ENCODE data around the gene ST3GAL4. TPM values are rescaled to one million over a fixed set of nuclear protein-coding genes. Genes with fewer than 3 reads are reported as not detected.

ST3GAL4 gene
- total and polyA plus RNA-seq, 10 of the 15 experiments (the other 5 are each of a cell fraction or from before 2014, with no cell fraction given) = 3.8 to 8.1 (median 6.5) TPM; not detected in 2

DNA sequence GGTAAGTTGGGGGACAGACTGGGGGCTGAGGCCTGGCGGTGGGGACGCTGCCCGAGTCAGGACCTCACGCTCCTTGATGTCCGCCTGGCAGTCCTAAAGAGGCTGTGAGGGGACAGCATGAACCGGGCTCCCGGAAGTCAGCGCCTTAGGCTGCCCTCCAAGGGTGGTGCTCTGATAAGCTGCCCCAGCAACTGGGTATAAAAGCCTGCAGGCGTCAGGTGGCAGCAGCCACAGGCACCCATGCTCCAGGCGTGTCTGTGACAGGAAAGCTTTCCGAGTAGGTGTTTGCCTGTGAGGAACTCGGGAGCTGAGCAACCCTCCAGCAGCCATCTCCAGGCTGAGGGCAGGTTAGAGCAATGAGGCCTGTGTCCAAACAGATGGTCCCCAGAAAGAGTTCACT lies 53.0 kb downstream of the ST3GAL4 start:
- DNase-seq (ENCODE audit: low read depth, low spot score) (no peak), ATAC-seq (no peak), FAIRE-seq (no peak)
- ChIA-PET POLR2A (no interaction called here), CTCF (no interaction called here), SMC1A (ENCODE audit: uncharacterized antibody, unreplicated experiment) (no interaction called here), RAD21 (ENCODE audit: unreplicated experiment) (no interaction called here)
- Histone ChIP-seq H3K4me3 (no peak overlapping the region), H3K4me1 (ENCODE audit: control insufficient read depth, insufficient read depth, low read length) (peaks cover under 1% of the 10 kb centered on the region; the same call in 1 of the 2 replicates), H3K79me2 (ENCODE audit: control insufficient read depth, insufficient read depth, low read length) (no peaks in the 10 kb centered on the region), H2AFZ (ENCODE audit: control insufficient read depth, low read depth, low read length) (no peak overlapping the region), H3K4me2 (ENCODE audit: control insufficient read depth, insufficient read depth) (no peak overlapping the region), H3K9ac (ENCODE audit: control insufficient read depth, insufficient read depth, low read length) (no peak overlapping the region), H3K27me3 (replicated peaks in 1 of 2; ENCODE audit: control insufficient read depth in 2 of 2, insufficient read depth in 2 of 2, low read length in 1 of 2) (no peaks in the 10 kb centered on the region), H3K9me3 (replicated peaks; ENCODE audit: control insufficient read depth, insufficient read depth, low read length) (no peaks in the 10 kb centered on the region), H4K20me1 (ENCODE audit: control insufficient read depth, insufficient read depth) (no peaks in the 10 kb centered on the region; the same call in 1 of the 2 replicates), H3K27ac (ENCODE audit: control insufficient read depth, insufficient read depth) (no peak overlapping the region), H3K36me3 (ENCODE audit: control insufficient read depth in 2 of 2, insufficient read depth in 2 of 2, low read length in 1 of 2) (no peaks in the 10 kb centered on the region)
- WGBS (ENCODE audit: insufficient coverage, insufficient replicate concordance, low lambda C conversion rate, missing lambda C conversion rate) = 68% methylated on average over 12 of the region's 12 CpGs
- TF ChIP-seq ZZZ3 (IDR thresholded peaks at IDR 0.05; ENCODE audit: control insufficient read depth, insufficient read length, low read depth) (no peak), DPF2 (IDR thresholded peaks at IDR 0.05) (no peak), KAT2A (conservative IDR thresholded peaks at IDR 0.05; ENCODE audit: control insufficient read depth, low read depth, low read length) (no peak), CBX5 (IDR thresholded peaks at IDR 0.05; ENCODE audit: low read depth) (no peak), BHLHE40 (IDR thresholded peaks at IDR 0.05; ENCODE audit: borderline replicate concordance in 1 of 2, low read depth in 2 of 2, low read length in 1 of 2) (no peak), HDGF (IDR thresholded peaks at IDR 0.05) (no peak), CREB1 (IDR thresholded peaks at IDR 0.05; ENCODE audit: low read depth) (no peak), ZNF217 (IDR thresholded peaks at IDR 0.05) (no peak), NFIC (IDR thresholded peaks at IDR 0.05; ENCODE audit: low read depth, low read length) (no peak), CEBPB (IDR thresholded peaks at IDR 0.05; ENCODE audit: borderline replicate concordance in 1 of 2, low read depth in 2 of 2, low read length in 2 of 2) (no peak), MXI1 (IDR thresholded peaks at IDR 0.05; ENCODE audit: low read depth, low read length) (no peak), ASH2L (IDR thresholded peaks at IDR 0.05; ENCODE audit: borderline replicate concordance, low read depth) (no peak), CREM (IDR thresholded peaks at IDR 0.05; ENCODE audit: low read depth) (no peak), RCOR1 (conservative IDR thresholded peaks at IDR 0.05; ENCODE audit: low read depth, low read length) (no peak), MTA2 (IDR thresholded peaks at IDR 0.05; ENCODE audit: low read depth) (no peak), FOXK2 (IDR thresholded peaks at IDR 0.05) (no peak)
- TF ChIP-seq, protein P1, sequence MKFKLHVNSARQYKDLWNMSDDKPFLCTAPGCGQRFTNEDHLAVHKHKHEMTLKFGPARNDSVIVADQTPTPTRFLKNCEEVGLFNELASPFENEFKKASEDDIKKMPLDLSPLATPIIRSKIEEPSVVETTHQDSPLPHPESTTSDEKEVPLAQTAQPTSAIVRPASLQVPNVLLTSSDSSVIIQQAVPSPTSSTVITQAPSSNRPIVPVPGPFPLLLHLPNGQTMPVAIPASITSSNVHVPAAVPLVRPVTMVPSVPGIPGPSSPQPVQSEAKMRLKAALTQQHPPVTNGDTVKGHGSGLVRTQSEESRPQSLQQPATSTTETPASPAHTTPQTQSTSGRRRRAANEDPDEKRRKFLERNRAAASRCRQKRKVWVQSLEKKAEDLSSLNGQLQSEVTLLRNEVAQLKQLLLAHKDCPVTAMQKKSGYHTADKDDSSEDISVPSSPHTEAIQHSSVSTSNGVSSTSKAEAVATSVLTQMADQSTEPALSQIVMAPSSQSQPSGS (IDR thresholded peaks at IDR 0.05; ENCODE audit: low read length) = no peak
- TF ChIP-seq, protein P2, sequence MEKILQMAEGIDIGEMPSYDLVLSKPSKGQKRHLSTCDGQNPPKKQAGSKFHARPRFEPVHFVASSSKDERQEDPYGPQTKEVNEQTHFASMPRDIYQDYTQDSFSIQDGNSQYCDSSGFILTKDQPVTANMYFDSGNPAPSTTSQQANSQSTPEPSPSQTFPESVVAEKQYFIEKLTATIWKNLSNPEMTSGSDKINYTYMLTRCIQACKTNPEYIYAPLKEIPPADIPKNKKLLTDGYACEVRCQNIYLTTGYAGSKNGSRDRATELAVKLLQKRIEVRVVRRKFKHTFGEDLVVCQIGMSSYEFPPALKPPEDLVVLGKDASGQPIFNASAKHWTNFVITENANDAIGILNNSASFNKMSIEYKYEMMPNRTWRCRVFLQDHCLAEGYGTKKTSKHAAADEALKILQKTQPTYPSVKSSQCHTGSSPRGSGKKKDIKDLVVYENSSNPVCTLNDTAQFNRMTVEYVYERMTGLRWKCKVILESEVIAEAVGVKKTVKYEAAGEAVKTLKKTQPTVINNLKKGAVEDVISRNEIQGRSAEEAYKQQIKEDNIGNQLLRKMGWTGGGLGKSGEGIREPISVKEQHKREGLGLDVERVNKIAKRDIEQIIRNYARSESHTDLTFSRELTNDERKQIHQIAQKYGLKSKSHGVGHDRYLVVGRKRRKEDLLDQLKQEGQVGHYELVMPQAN (conservative IDR thresholded peaks at IDR 0.05) = no peak
- TF ChIP-seq, protein P3, sequence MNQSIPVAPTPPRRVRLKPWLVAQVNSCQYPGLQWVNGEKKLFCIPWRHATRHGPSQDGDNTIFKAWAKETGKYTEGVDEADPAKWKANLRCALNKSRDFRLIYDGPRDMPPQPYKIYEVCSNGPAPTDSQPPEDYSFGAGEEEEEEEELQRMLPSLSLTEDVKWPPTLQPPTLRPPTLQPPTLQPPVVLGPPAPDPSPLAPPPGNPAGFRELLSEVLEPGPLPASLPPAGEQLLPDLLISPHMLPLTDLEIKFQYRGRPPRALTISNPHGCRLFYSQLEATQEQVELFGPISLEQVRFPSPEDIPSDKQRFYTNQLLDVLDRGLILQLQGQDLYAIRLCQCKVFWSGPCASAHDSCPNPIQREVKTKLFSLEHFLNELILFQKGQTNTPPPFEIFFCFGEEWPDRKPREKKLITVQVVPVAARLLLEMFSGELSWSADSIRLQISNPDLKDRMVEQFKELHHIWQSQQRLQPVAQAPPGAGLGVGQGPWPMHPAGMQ (IDR thresholded peaks at IDR 0.05; ENCODE audit: borderline replicate concordance) = no peak
- intact Hi-C loops (cut with micrococcal nuclease; ENCODE audit: unreplicated experiment) (no loop called here), in situ Hi-C loops (cut with MboI) (no loop called here)
- no TSS peak for BruUV-seq (replicated peaks)

Measured in GM12878 (cell line).